Measurements from ENCODE around the gene RXFP2. TPM values are rescaled to one million over a fixed set of nuclear protein-coding genes. Genes with fewer than 3 reads are reported as not detected.

RXFP2 gene
- total and polyA plus RNA-seq, 10 of the 15 experiments (the other 5 are each of a cell fraction or from before 2014, with no cell fraction given), result 0.01 to 0.05 TPM; not detected in 8

GRCh38 chr13:31717583-31717982 lies 21.7 kb upstream of the RXFP2 start:
- intact Hi-C loops (cut with micrococcal nuclease; ENCODE audit: unreplicated experiment) (no loop called here), in situ Hi-C loops (cut with MboI) (no loop called here)
- H3K27ac ChIP-seq (ENCODE audit: control insufficient read depth, insufficient read depth), result no peak overlapping the region
- no peaks in the 10 kb centered on the region for H3K36me3 ChIP-seq (ENCODE audit: control insufficient read depth in 2 of 2, insufficient read depth in 2 of 2, low read length in 1 of 2)
- BruUV-seq (replicated peaks), result no TSS peak
- POLR2A ChIA-PET, result no interaction called here
- FAIRE-seq, result no peak
- no peaks in the 10 kb centered on the region for H3K27me3 ChIP-seq (replicated peaks in 1 of 2; ENCODE audit: control insufficient read depth in 2 of 2, insufficient read depth in 2 of 2, low read length in 1 of 2)
- no peak for ATAC-seq
- no peaks in the 10 kb centered on the region for H3K79me2 ChIP-seq (ENCODE audit: control insufficient read depth, insufficient read depth, low read length)
- RAD21 ChIA-PET (ENCODE audit: unreplicated experiment), result no interaction called here
- no peaks in the 10 kb centered on the region for H3K9me3 ChIP-seq (replicated peaks; ENCODE audit: control insufficient read depth, insufficient read depth, low read length)
- SMC1A ChIA-PET (ENCODE audit: uncharacterized antibody, unreplicated experiment), result no interaction called here
- CTCF ChIA-PET, result interaction anchor here (1.0 kb wide), 1 partner anchor 23 kb away, joined by 3 read pairs; no protein-coding TSS in a partner anchor
- no peak for DNase-seq (ENCODE audit: low read depth, low spot score)
- no peak overlapping the region for H3K4me3 ChIP-seq
- H2AFZ ChIP-seq (ENCODE audit: control insufficient read depth, low read depth, low read length), result no peak overlapping the region
- H3K4me1 ChIP-seq (ENCODE audit: control insufficient read depth, insufficient read depth, low read length), result no peaks in the 10 kb centered on the region
- H3K4me2 ChIP-seq (ENCODE audit: control insufficient read depth, insufficient read depth), result no peak overlapping the region
- no peak overlapping the region for H3K9ac ChIP-seq (ENCODE audit: control insufficient read depth, insufficient read depth, low read length)
- H4K20me1 ChIP-seq (ENCODE audit: control insufficient read depth, insufficient read depth), result no peaks in the 10 kb centered on the region
- TF ChIP-seq ZBTB33 (IDR thresholded peaks at IDR 0.05), result no peak
- TF ChIP-seq SMAD5 (IDR thresholded peaks at IDR 0.05; ENCODE audit: low read depth), result no peak
- no peak for TF ChIP-seq ETV6 (conservative IDR thresholded peaks at IDR 0.05 in 1 of 2, IDR thresholded peaks at IDR 0.05 in 1 of 2; ENCODE audit: borderline replicate concordance in 1 of 2, low read depth in 1 of 2)
- TF ChIP-seq MEF2B (IDR thresholded peaks at IDR 0.05; ENCODE audit: partially characterized antibody, poor library complexity, severe bottlenecking), result no peak
- TF ChIP-seq LARP7 (IDR thresholded peaks at IDR 0.05), result no peak
- no peak for TF ChIP-seq CEBPZ (IDR thresholded peaks at IDR 0.05; ENCODE audit: low read depth, low read length)
- TF ChIP-seq TARDBP (IDR thresholded peaks at IDR 0.05; ENCODE audit: borderline replicate concordance), result no peak
- no peak for TF ChIP-seq MYC (IDR thresholded peaks at IDR 0.05; ENCODE audit: insufficient read depth, insufficient read length, insufficient replicate concordance, low read length, severe bottlenecking)
- no peak for TF ChIP-seq CEBPB (IDR thresholded peaks at IDR 0.05; ENCODE audit: borderline replicate concordance in 1 of 2, low read depth in 2 of 2, low read length in 2 of 2)
- TF ChIP-seq HDAC2 (IDR thresholded peaks at IDR 0.05), result no peak
- no peak for TF ChIP-seq HDAC6 (IDR thresholded peaks at IDR 0.05; ENCODE audit: unreplicated experiment)
- no peak for TF ChIP-seq GATAD2B (conservative IDR thresholded peaks at IDR 0.05; ENCODE audit: low read depth)
- TF ChIP-seq PAX8 (IDR thresholded peaks at IDR 0.05), result no peak
- no peak for TF ChIP-seq CHD4 (IDR thresholded peaks at IDR 0.05)
- TF ChIP-seq TCF7 (IDR thresholded peaks at IDR 0.05; ENCODE audit: borderline replicate concordance), result no peak
- no peak for TF ChIP-seq CHD1 (IDR thresholded peaks at IDR 0.05; ENCODE audit: low read depth, low read length)
- TF ChIP-seq ASH2L (IDR thresholded peaks at IDR 0.05; ENCODE audit: borderline replicate concordance, low read depth), result no peak
- TF ChIP-seq MYB (IDR thresholded peaks at IDR 0.05; ENCODE audit: borderline replicate concordance, low read depth, low read length), result no peak
